SK-N-SH (cell line): ENCODE measurements around the gene CLIC5. TPM values are rescaled to one million over a fixed set of nuclear protein-coding genes. Genes with fewer than 3 reads are reported as not detected.

Experiments
- CTCF ChIA-PET: fragments of 300-600, 350-600 bp; formaldehyde crosslinking; extraction: SDS; loops from one replicate; lab custom pipeline; 2021; lab: Yijun Ruan, JAX
- POLR2A ChIA-PET: fragments of 350-600 bp; sonication (Branson Sonifier 250); formaldehyde crosslinking; extraction: SDS; loops from one replicate; lab custom pipeline; 2020; ENCODE audit warnings: antibody characterized with exemption, inconsistent platforms; lab: Yijun Ruan, JAX
- DNase-seq: peaks from one replicate; pipeline ENCODE4 v3.0.0; 2012
- H2AFZ ChIP-seq: fragments of 200-600 bp; sonication (generic); 2 replicates; pipeline ENCODE4 v1.8.1; 2016; ENCODE audit warnings: antibody characterized with exemption, mild to moderate bottlenecking, low read depth
- H3F3A ChIP-seq: fragments of 200-600 bp; sonication (generic); replicated peaks from 2 replicates; pipeline ENCODE3; 2016; ENCODE audit warnings: antibody characterized with exemption, mild to moderate bottlenecking; ENCODE audit not compliant: insufficient read depth
- H3K27ac ChIP-seq, 2 experiments: fragments of 200-500 bp in 1 of 2; fragments of 200-600 bp in 1 of 2; sonication (Bioruptor generic) in 1 of 2; sonication (generic), shearing (Covaris generic) in 1 of 2; 2 replicates each; pipeline versions ENCODE4 v1.5.1 to v1.6.1; 2014 to 2016; ENCODE audit warnings: low read depth in 2 of 2, inconsistent platforms in 1 of 2, low read length in 1 of 2, mild to moderate bottlenecking in 1 of 2, mixed read lengths in 1 of 2
- H3K27me3 ChIP-seq: fragments of 200-600 bp; sonication (generic), shearing (Covaris generic); 2 replicates; pipeline ENCODE4 v1.6.1; 2016; ENCODE audit warnings: mixed run types; ENCODE audit not compliant: insufficient read depth
- H3K36me3 ChIP-seq, 2 experiments: fragments of 200-500 bp in 1 of 2; fragments of 200-600 bp in 1 of 2; sonication (Bioruptor generic) in 1 of 2; sonication (generic) in 1 of 2; replicated peaks in 1 of 2; 2 replicates each; pipeline versions ENCODE3 to v1.5.1; 2014 to 2016; ENCODE audit warnings: low read length in 1 of 2, mild to moderate bottlenecking in 1 of 2; ENCODE audit not compliant: insufficient read depth in 2 of 2, control insufficient read depth in 1 of 2
- H3K4me1 ChIP-seq, 2 experiments: fragments of 200-500 bp in 1 of 2; fragments of 200-600 bp in 1 of 2; sonication (Bioruptor generic) in 1 of 2; sonication (generic), shearing (Covaris generic) in 1 of 2; 2 replicates each; pipeline versions ENCODE4 v1.5.1 to v1.6.1; 2014 to 2016; ENCODE audit warnings: low read depth in 1 of 2, low read length in 1 of 2, mixed run types in 1 of 2; ENCODE audit not compliant: insufficient read depth in 2 of 2, control insufficient read depth in 1 of 2
- H3K4me2 ChIP-seq: fragments of 200-600 bp; sonication (generic), shearing (Covaris generic); 2 replicates; pipeline ENCODE4 v1.6.1; 2017; ENCODE audit warnings: mixed run types
- H3K4me3 ChIP-seq, 2 experiments: fragments of 200-500 bp in 1 of 2; fragments of 200-600 bp in 1 of 2; sonication (Bioruptor generic) in 1 of 2; sonication (generic), shearing (Covaris generic) in 1 of 2; 2 replicates each; pipeline versions ENCODE4 v1.5.1 to v1.8.1; 2014 to 2016; ENCODE audit warnings: low read depth in 2 of 2, inconsistent platforms in 1 of 2, low read length in 1 of 2, mild to moderate bottlenecking in 1 of 2, mixed read lengths in 1 of 2, moderate library complexity in 1 of 2
- H3K79me2 ChIP-seq: fragments of 200-600 bp; sonication (generic); 2 replicates; pipeline ENCODE4 v1.8.1; 2017; ENCODE audit warnings: mild to moderate bottlenecking; ENCODE audit not compliant: insufficient read depth
- H3K9ac ChIP-seq: fragments of 200-600 bp; sonication (generic); 2 replicates; pipeline ENCODE4 v1.6.1; 2017; ENCODE audit warnings: mixed run types
- H3K9me2 ChIP-seq: fragments of 200-600 bp; sonication (generic); 2 replicates; pipeline ENCODE4 v1.6.1; 2017; ENCODE audit warnings: mixed run types
- H3K9me3 ChIP-seq: fragments of 200-600 bp; sonication (generic); 2 replicates; pipeline ENCODE4 v1.6.1; 2017; ENCODE audit warnings: mixed run types, mild to moderate bottlenecking, moderate library complexity
- H4K20me1 ChIP-seq: fragments of 200-600 bp; sonication (generic); 2 replicates; pipeline ENCODE4 v1.6.1; 2017; ENCODE audit warnings: mild to moderate bottlenecking, mixed run types; ENCODE audit not compliant: insufficient read depth
- CHD2 ChIP-seq: fragments of 150-350 bp; IDR thresholded peaks from 2 replicates; pipeline ENCODE4 v1.6.1; 2018; ENCODE audit warnings: low read length; ENCODE audit not compliant: partially characterized antibody
- FOSL2 ChIP-seq: IDR thresholded peaks from 2 replicates; pipeline ENCODE4 v1.4.0; 2012; ENCODE audit warnings: low read depth, mild to moderate bottlenecking, moderate library complexity, borderline replicate concordance
- JUND ChIP-seq: IDR thresholded peaks from 2 replicates; pipeline ENCODE4 v1.4.0; 2012
- MEF2A ChIP-seq: IDR thresholded peaks from 2 replicates; pipeline ENCODE4 v1.4.0; 2012; ENCODE audit warnings: low read depth, borderline replicate concordance
- PBX3 ChIP-seq: IDR thresholded peaks from 2 replicates; pipeline ENCODE4; 2012
- RCOR1 ChIP-seq: fragments of 150-350 bp; IDR thresholded peaks from 2 replicates; pipeline ENCODE4 v1.6.1; 2017; ENCODE audit warnings: antibody characterized with exemption, low read length
- REST ChIP-seq: IDR thresholded peaks from 2 replicates; pipeline ENCODE4 v1.6.1; 2012; ENCODE audit warnings: mild to moderate bottlenecking, low read depth, low read length, moderate library complexity
- SIN3A ChIP-seq: IDR thresholded peaks from 2 replicates; pipeline ENCODE4 v1.6.1; 2012; ENCODE audit warnings: low read depth, mild to moderate bottlenecking, low read length, moderate library complexity, borderline replicate concordance
- TCF12 ChIP-seq: IDR thresholded peaks from 2 replicates; pipeline ENCODE4 v1.4.0; 2012
- YY1 ChIP-seq: IDR thresholded peaks from 2 replicates; pipeline ENCODE4 v1.4.0; 2012; ENCODE audit warnings: low read depth, mild to moderate bottlenecking
- ZBTB33 ChIP-seq: IDR thresholded peaks from 2 replicates; pipeline ENCODE4 v1.4.0; 2012; ENCODE audit warnings: low read depth, borderline replicate concordance
- WGBS: methylation state at CpG from one replicate; pipeline ENCODE4 v1.1.6; 2017; ENCODE audit warnings: low lambda C conversion rate; 5-methylcytosine and 5-hydroxymethylcytosine counted together
- polyA plus RNA-seq, 3 experiments: library from polyadenylated mRNA; depleted of rRNA; stranded (reverse); fragments of >200 nt; gene quantifications; 2 replicates each; pipeline ENCODE4 v1.2.3, GENCODE V29; 2012

Gene CLIC5
- polyA plus RNA-seq, 1 of the 3 experiments (the other 2 are of a cell fraction): 0.03 TPM

GRCh38 chr6:46039646-46040045 lies 24.0 kb upstream of the CLIC5 start:
- H3K9me2 ChIP-seq: no peaks in the 10 kb centered on the region
- H3K27me3 ChIP-seq: peaks cover 10% of the 10 kb centered on the region; the same call in 1 of the 2 replicates
- no peak overlapping the region for H3K27ac ChIP-seq
- H3K4me3 ChIP-seq: no peak overlapping the region
- no peak for DNase-seq
- TF ChIP-seq REST (no peak), SIN3A (no peak), FOSL2 (no peak), ZBTB33 (no peak)
- H4K20me1 ChIP-seq: no peaks in the 10 kb centered on the region
- ChIA-PET CTCF (no interaction called here), POLR2A (no interaction called here)
- H2AFZ ChIP-seq: no peak overlapping the region
- no peak overlapping the region for H3K9ac ChIP-seq
- H3K36me3 ChIP-seq: no peaks in the 10 kb centered on the region
- no peak overlapping the region for H3K4me2 ChIP-seq
- H3F3A ChIP-seq: no peaks in the 10 kb centered on the region
- H3K9me3 ChIP-seq: no peaks in the 10 kb centered on the region
- no peaks in the 10 kb centered on the region for H3K4me1 ChIP-seq
- no peaks in the 10 kb centered on the region for H3K79me2 ChIP-seq

GRCh38 chr6:46036911-46037310 lies 21.3 kb upstream of the CLIC5 start:
- Histone ChIP-seq H3K4me1 (no peaks in the 10 kb centered on the region), H3K4me3 (no peak overlapping the region), H3K9me3 (no peaks in the 10 kb centered on the region), H3F3A (no peaks in the 10 kb centered on the region), H3K36me3 (no peaks in the 10 kb centered on the region), H3K9me2 (no peaks in the 10 kb centered on the region), H3K9ac (no peak overlapping the region), H3K27ac (no peak overlapping the region), H3K79me2 (no peaks in the 10 kb centered on the region), H3K27me3 (peaks cover 10% of the 10 kb centered on the region; the same call in 1 of the 2 replicates), H4K20me1 (no peaks in the 10 kb centered on the region), H3K4me2 (no peak overlapping the region), H2AFZ (no peak overlapping the region)
- TF ChIP-seq ZBTB33 (no peak), PBX3 (no peak), MEF2A (no peak), SIN3A (no peak), TCF12 (no peak), YY1 (no peak), CHD2 (no peak), JUND (no peak), RCOR1 (no peak)
- DNase-seq: no peak
- WGBS: 17% methylated on average over 1 of the region's 1 CpG
- POLR2A ChIA-PET: no interaction called here
- CTCF ChIA-PET: no interaction called here
